DMS53 treated with DMSO at 0.1 percent for 48 hours (cell line): ENCODE measurements around the gene SPOPL.
"Not testable (repeated sequence)": the region's sequence is repeated elsewhere in the genome, so short reads cannot be mapped to it uniquely, and the experiment has no call there.

Experiments used
- DNase-seq: peaks from one replicate; lab custom pipeline; 2025; ENCODE audit not compliant: unreplicated experiment; lab: John Stamatoyannopoulos, UW

SPOPL gene

GRCh38 chr2:138501425-138502254 lies at the start of gene SPOPL:
Gene SPOPL (plus strand): TSS chr2:138501770. CDS start chr2:138550217, 48,447 bp downstream.
- peak; percentile 34 for DNase-seq

DNA sequence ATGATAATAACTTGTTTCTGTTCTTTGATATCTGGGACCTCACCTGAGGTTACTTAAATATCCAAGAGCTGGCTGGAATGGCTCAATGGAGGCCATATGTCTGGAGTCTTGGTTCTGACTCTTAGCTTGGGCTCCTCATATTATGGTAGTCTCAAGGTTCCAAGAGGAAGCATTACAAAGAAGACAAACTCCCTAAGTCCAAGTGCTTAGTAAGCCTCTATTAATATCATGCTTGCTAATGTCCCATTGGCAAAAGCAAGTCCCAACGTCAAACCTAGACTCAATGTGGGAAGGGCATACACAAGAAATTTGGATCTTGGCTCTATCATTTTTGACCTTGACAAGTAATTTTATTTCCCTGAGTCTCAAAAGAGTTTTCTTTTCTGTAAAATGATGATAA lies 49.2 kb upstream of the SPOPL start:
- no peak for DNase-seq

DNA sequence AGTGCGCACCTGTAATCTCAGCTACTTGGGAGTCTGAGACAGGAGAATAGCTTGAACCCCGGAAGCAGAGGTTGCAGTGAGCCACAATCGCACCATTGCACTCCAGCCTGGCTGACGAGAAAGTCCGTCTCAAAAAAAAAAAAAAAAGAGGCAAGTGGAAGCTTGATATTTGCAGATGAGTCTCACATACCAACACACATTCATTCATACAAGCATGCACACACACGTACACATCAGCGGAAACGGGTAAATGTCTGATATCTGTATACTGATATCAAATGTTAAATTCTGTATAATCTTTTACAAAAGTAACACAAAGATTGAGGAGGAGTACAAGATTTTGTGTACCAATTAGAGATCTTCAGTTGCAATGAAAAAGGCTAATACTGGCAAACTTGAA lies 47.8 kb upstream of the SPOPL start:
- no peak for DNase-seq

DNA sequence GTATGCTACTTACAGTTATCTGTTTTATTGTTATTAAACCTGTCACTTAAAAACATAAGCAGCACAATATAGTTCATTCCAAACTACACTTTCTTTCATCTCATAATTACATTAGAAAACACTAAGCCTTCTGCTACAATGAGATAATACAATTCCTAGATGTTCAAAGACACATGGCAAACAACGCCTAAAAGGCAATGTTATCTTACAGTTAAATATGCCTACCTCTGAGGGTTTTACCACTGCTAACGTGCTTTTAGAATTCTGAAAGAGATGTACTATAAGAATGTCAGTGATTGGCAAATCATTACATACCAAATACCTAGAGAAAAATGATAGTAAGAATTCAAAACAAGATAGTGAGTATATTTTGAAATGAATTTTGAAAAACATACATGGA lies 46.8 kb upstream of the SPOPL start:
- no peak for DNase-seq

- no peak for DNase-seq
Measured at GRCh38 chr2:138455275-138455674, 46.3 kb upstream of the SPOPL start.

- no peak for DNase-seq
Measured at GRCh38 chr2:138455691-138456090, 45.9 kb upstream of the SPOPL start.

DNA sequence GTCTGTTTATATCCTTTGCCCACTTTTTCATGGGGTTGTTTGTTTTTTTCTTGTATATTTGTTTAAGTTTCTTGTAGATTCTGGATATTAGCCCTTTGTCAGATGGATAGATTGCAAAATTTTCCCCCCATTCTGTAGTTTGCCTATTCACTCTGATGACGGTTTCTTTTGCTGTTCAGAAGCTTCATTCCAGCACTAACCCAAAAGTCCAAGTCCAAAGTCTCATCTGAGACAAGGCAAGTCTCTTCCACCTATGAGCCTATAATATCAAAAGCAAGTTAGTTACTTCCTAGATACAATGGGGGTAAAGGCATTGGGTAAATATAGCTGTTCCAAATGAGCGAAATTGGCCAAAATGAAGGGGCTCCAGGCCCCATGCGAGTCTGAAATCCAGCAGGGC lies 38.9 kb upstream of the SPOPL start:
- DNase-seq: not testable (repeated sequence)

- DNase-seq: no peak
Measured at GRCh38 chr2:138468617-138469016, 33.0 kb upstream of the SPOPL start.

DNA sequence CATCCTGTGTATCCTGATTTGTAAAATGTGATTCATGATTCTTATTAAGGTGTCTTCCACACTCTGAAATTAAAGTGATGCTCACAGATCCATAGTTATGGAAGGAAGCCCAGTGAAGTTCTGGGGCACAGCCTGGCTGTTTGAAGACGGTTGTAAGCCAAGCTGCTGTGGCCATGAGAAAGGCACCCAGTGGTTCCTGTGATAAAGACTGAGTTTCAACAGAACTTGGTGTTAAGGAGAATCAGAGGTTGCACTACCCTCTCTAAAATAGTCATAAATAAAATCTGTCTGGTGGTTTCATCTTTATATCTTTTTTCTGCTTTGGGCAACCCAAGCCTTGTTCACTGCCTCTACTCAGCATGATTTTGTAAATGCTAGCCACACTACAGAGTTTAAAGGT lies 32.2 kb upstream of the SPOPL start:
- DNase-seq: no peak

DNA sequence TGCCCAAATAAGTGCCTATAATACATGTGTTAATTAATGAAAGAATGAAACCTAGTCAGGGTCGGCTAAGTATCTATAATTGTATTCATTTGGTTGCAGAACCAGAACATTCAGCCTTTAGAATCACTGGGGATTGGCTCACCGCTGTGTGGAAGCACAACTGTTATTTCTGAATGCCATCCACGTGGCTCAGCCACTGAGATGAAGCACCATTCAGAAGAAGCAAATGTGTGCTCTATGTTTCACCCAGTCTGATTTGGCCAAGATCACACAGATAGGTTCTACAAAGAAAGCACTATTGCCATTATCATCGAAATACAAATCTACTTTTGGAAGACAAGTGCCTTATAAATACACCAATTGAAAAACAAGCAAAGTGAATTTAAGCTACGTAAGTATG lies 30.6 kb upstream of the SPOPL start:
- no peak for DNase-seq

- no peak for DNase-seq
Measured at GRCh38 chr2:138474100-138474825, 27.3 kb upstream of the SPOPL start.

DNA sequence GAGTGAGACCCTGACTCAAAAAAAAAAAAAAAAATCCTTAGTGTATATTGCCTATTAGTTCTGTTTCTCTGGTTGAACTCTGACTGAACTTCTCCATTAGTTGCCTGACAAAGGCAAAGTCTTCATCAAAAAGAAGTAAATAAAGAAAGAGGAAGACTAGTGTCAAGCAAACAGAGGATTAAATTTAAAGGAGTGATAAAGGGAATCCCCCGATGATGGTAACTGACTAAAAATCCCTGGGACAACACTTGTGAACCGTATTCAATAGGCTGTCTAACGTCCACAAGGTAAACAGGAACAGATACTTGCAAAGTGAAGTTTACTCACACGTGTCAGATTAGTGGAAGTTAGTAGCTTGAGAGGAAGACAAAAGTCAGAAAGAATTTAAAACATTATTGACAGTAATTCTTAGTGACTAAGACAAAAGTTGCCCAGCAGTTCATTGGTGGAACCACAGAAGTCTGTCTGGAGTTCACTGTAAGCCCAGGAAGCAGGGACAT lies 26.2 kb upstream of the SPOPL start:
- no peak for DNase-seq

DNA sequence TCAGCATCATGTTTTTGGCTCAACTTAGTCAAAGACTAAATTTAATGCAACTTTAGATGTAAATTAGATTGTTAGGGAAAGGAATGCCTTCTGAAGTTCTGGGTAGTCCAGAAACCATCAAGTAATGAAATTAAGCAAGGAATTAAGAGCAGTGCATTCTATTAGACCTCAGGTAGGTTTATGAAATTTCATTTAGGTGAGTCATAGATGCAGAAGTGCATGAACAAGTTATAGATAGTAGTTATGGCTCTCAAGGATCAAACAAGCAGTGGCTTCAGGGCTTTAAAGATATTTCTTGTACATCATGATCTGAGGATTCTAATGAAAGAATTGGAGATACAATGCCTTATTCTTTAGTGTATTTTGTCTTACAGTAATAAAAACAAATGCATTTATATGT lies 25.4 kb upstream of the SPOPL start:
- no peak for DNase-seq

DNA sequence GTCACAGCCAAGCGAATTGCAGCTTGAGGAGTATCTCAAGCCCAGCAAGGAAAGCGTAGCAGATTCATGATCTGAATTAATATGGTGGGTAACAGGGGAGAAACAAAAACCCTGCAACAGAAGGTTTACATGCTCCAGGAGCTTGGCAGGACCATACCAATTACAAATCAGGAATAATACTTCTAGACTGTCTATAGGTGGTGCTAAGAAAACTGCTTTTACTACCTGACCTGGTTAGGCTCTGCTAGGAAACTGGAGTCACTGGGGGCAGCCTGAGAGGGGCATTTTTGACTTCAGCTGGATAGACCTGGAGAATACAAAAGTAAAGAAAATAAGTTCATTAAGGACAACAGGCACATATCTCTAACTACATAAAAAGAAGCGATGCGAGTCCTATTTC lies 24.6 kb upstream of the SPOPL start:
- DNase-seq: no peak

- not testable (repeated sequence) for DNase-seq
Measured at GRCh38 chr2:138482796-138483195, 18.8 kb upstream of the SPOPL start.

- DNase-seq: no peak
Measured at GRCh38 chr2:138485019-138485418, 16.6 kb upstream of the SPOPL start.

DNA sequence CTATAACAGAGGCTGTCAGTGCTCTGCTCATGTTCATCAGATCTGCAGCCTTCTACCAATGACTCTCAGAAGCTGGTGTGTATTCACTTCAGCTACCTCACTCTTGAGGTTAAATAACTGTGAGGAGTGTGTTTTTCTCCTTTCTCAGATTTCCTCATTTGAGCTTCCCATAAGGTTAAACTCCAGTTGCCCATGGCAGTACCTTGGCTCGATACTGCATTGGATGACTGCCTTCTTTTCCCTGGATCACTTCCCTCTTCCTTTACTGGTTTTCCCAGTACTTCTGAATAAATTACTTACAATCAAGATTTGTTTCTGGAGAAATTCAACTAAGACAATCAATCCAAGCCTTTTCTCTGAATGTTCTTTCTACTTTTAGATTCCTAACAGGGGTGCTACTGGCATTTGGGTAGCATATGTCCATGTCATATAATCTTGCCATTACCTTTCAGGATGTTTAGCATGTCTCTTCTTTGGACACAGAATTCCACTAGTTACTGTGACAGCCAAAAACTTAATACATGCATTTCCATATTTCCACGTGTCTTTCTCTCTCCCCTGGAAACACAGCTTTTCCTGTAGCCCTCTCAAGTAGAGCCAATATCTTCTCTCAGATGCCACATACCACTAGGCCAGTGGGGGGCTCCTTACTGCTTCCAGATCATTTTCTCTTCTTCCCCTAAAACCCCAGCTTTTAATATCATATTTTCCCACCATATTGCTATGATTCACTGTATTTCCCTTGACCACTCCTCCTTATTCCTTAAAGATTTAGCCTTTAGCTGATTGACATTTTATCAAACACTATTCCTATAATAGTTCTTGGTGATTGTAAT lies 15.0 kb upstream of the SPOPL start:
- DNase-seq: no peak

DNA sequence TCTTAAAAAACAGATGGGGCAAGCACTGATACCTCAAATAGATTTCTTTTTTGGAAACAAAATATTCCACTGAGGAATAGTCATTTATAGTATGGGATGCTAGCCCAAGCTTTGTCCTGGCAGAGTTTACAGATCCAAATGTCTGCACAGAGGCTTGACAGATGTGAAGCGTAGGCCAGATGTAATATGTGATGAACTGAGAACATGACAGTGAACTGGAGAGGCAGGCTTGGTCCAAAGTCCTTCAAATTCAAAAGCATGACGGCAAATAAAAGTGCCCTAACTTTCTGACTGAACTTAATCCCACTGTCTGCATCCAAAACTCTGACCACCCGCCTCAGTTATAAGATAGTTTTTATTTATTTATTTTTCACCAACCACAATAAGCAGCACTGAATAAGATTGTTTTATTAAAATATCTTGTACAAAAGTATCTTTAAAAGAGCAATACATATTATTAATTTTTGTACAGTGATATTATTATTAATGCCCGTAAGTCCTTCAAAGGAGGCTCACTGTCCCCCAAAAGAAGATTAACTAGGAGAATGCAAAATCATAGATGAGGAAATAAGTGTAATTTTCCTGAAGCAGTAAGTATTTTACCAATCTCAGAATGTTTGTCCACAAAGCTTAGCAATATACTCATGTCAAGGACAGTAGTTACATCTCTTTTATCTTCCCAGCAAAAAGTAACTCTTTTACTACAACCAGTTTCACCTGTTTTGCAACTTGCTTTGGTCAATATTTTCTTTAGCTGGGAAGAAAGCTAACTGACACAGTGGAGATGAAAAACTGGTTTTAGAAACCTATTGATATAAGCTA lies 10.7 kb upstream of the SPOPL start:
- peak; percentile 42 for DNase-seq

GRCh38 chr2:138491495-138491862 lies 10.1 kb upstream of the SPOPL start:
- DNase-seq: no peak

- no peak for DNase-seq
Measured at GRCh38 chr2:138492160-138492559, 9.4 kb upstream of the SPOPL start.

GRCh38 chr2:138493334-138493733 lies 8.2 kb upstream of the SPOPL start:
- DNase-seq: no peak
